DOHH2 (cell line): ENCODE data around the gene MLLT6.

Experiments
- H3F3A ChIP-seq: fragments of 200-600 bp; sonication (generic), shearing (Covaris generic); 2 replicates; pipeline ENCODE4 v1.6.0; 2016; ENCODE audit warnings: antibody characterized with exemption, mild to moderate bottlenecking; ENCODE audit not compliant: control insufficient read depth, insufficient read depth
- H3K27ac ChIP-seq: fragments of 200-600 bp; sonication (generic); 2 replicates; pipeline ENCODE4 v1.5.1; 2014; ENCODE audit warnings: low read depth, mild to moderate bottlenecking, low read length, moderate library complexity
- H3K27me3 ChIP-seq: fragments of 200-600 bp; sonication (generic); 2 replicates; pipeline ENCODE4 v1.6.1; 2014; ENCODE audit warnings: mild to moderate bottlenecking, low read length, mixed read lengths; ENCODE audit not compliant: control insufficient read depth
- H3K36me3 ChIP-seq: fragments of 200-600 bp; sonication (generic); 2 replicates; pipeline ENCODE4 v1.6.1; 2014; ENCODE audit warnings: mild to moderate bottlenecking, low read length, moderate library complexity, mixed read lengths; ENCODE audit not compliant: control insufficient read depth
- H3K4me1 ChIP-seq: fragments of 200-600 bp; sonication (generic); 2 replicates; pipeline ENCODE4 v1.6.1; 2014; ENCODE audit warnings: mild to moderate bottlenecking, low read length, mixed read lengths; ENCODE audit not compliant: control insufficient read depth
- H3K4me2 ChIP-seq: fragments of 200-600 bp; sonication (generic); 2 replicates; pipeline ENCODE4 v1.6.0; 2014; ENCODE audit warnings: mild to moderate bottlenecking, low read length, moderate library complexity
- H3K4me3 ChIP-seq: fragments of 200-600 bp; sonication (generic); 2 replicates; pipeline ENCODE4 v1.5.1; 2014; ENCODE audit warnings: mild to moderate bottlenecking, low read length, mixed read lengths
- H3K79me2 ChIP-seq: fragments of 200-600 bp; sonication (generic); 2 replicates; pipeline ENCODE4 v1.6.1; 2014; ENCODE audit warnings: mild to moderate bottlenecking, low read length, mixed read lengths; ENCODE audit not compliant: control insufficient read depth
- H3K9me2 ChIP-seq: fragments of 200-600 bp; sonication (generic); replicated peaks from 2 replicates; pipeline ENCODE4 v1.6.1; 2014; ENCODE audit warnings: mild to moderate bottlenecking, low read length, mixed read lengths; ENCODE audit not compliant: control insufficient read depth
- H3K9me3 ChIP-seq: fragments of 200-600 bp; sonication (generic); 2 replicates; pipeline ENCODE4 v1.6.1; 2014; ENCODE audit warnings: antibody characterized with exemption, low read length, mixed read lengths; ENCODE audit not compliant: control insufficient read depth, insufficient read depth
- H4K20me1 ChIP-seq: fragments of 200-600 bp; sonication (generic); 2 replicates; pipeline ENCODE4 v1.6.0; 2014; ENCODE audit warnings: low read depth, mild to moderate bottlenecking, antibody characterized with exemption, low read length, moderate library complexity; ENCODE audit not compliant: control insufficient read depth, insufficient read depth
- CTCF ChIP-seq: fragments of 200-600 bp; sonication (generic); IDR thresholded peaks from one replicate; pipeline ENCODE4 v1.5.1; 2014; ENCODE audit warnings: antibody characterized with exemption, mild to moderate bottlenecking, low read depth, low read length; ENCODE audit not compliant: poor library complexity, severe bottlenecking
- EZH2phosphoT487 ChIP-seq: fragments of 200-600 bp; sonication (generic); IDR thresholded peaks from 2 replicates; pipeline ENCODE4 v1.6.1; 2017; ENCODE audit warnings: borderline replicate concordance, mild to moderate bottlenecking, antibody characterized with exemption, low read length, moderate library complexity, mixed read lengths

Gene MLLT6

GRCh38 chr17:38720941-38721340 is 15.9 kb downstream of the MLLT6 start:
- H3K4me1 ChIP-seq = peaks cover 5% of the 10 kb centered on the region; the same call in 1 of the 2 replicates
- no peak overlapping the region for H3K4me3 ChIP-seq
- H3F3A ChIP-seq = no peaks in the 10 kb centered on the region
- no peak overlapping the region for H3K4me2 ChIP-seq
- H3K27ac ChIP-seq = no peak overlapping the region
- no peaks in the 10 kb centered on the region for H3K9me2 ChIP-seq
- no peaks in the 10 kb centered on the region for H4K20me1 ChIP-seq
- TF ChIP-seq CTCF = no peak
- no peak for TF ChIP-seq EZH2phosphoT487
- no peaks in the 10 kb centered on the region for H3K27me3 ChIP-seq
- H3K9me3 ChIP-seq = no peaks in the 10 kb centered on the region
- H3K79me2 ChIP-seq = no peaks in the 10 kb centered on the region
- H3K36me3 ChIP-seq = peaks cover 67% of the 10 kb centered on the region

GRCh38 chr17:38721802-38722201 is 16.7 kb downstream of the MLLT6 start:
- Histone ChIP-seq H3K27me3 (no peaks in the 10 kb centered on the region), H3K4me3 (no peak overlapping the region), H4K20me1 (no peaks in the 10 kb centered on the region), H3K9me3 (no peaks in the 10 kb centered on the region), H3K79me2 (no peaks in the 10 kb centered on the region), H3K27ac (no peak overlapping the region), H3K9me2 (no peaks in the 10 kb centered on the region), H3K36me3 (peaks cover 58% of the 10 kb centered on the region), H3K4me1 (peaks cover 7% of the 10 kb centered on the region), H3K4me2 (no peak overlapping the region), H3F3A (no peaks in the 10 kb centered on the region)
- TF ChIP-seq EZH2phosphoT487 = no peak
- TF ChIP-seq CTCF = no peak

GRCh38 chr17:38724337-38724988 is 19.4 kb downstream of the MLLT6 start:
- H3K27ac ChIP-seq = no peak overlapping the region
- H3K27me3 ChIP-seq = no peaks in the 10 kb centered on the region
- H3K79me2 ChIP-seq = peaks cover 4% of the 10 kb centered on the region; the same call in 1 of the 2 replicates
- no peaks in the 10 kb centered on the region for H3K9me2 ChIP-seq
- no peak overlapping the region for H3K4me3 ChIP-seq
- H3F3A ChIP-seq = peaks cover 7% of the 10 kb centered on the region; the same call in 1 of the 2 replicates
- H3K36me3 ChIP-seq = peaks cover 43% of the 10 kb centered on the region
- peaks cover 33% of the 10 kb centered on the region for H3K4me1 ChIP-seq
- no peak for TF ChIP-seq CTCF
- TF ChIP-seq EZH2phosphoT487 = no peak
- no peak overlapping the region for H3K4me2 ChIP-seq
- H3K9me3 ChIP-seq = no peaks in the 10 kb centered on the region
- H4K20me1 ChIP-seq = no peaks in the 10 kb centered on the region
